ENCODE measurements around the gene SMARCA4.

DNA sequence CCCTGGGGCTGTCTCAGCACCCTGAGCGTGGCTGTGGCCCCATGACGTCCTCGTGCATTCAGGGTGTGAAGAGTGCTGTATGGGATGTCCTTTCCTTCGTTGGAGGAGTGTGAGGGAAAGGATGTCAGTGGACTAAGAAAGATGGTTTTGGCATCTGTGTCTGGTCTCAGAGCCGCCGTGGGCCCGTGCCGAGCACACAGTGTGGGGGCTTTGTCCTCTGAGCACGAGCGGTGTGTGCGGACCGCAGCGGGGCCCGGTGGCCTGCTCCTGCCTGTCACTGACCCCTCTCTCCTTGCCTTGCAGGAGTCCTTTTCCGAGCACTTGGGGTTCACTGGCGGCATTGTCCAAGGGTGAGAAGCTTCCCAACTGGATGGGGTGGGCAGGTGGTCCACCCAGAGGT lies 65.2 kb downstream of the SMARCA4 start:
- TF ChIP-seq, protein P1, sequence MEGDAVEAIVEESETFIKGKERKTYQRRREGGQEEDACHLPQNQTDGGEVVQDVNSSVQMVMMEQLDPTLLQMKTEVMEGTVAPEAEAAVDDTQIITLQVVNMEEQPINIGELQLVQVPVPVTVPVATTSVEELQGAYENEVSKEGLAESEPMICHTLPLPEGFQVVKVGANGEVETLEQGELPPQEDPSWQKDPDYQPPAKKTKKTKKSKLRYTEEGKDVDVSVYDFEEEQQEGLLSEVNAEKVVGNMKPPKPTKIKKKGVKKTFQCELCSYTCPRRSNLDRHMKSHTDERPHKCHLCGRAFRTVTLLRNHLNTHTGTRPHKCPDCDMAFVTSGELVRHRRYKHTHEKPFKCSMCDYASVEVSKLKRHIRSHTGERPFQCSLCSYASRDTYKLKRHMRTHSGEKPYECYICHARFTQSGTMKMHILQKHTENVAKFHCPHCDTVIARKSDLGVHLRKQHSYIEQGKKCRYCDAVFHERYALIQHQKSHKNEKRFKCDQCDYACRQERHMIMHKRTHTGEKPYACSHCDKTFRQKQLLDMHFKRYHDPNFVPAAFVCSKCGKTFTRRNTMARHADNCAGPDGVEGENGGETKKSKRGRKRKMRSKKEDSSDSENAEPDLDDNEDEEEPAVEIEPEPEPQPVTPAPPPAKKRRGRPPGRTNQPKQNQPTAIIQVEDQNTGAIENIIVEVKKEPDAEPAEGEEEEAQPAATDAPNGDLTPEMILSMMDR (IDR thresholded peaks at IDR 0.05): no peak
- no peak for TF ChIP-seq POLR2A (IDR thresholded peaks at IDR 0.05)

All from lower leg skin (tissue), 3 donors.